ENCODE data around the gene SF3B1. TPM values are rescaled to one million over a fixed set of nuclear protein-coding genes. Genes with fewer than 3 reads are reported as not detected.

The SF3B1 gene
- total and polyA plus RNA-seq, 10 of the 15 experiments (the other 5 are each of a cell fraction or from before 2014, with no cell fraction given), result 163 to 565 (median 239) TPM

- TF ChIP-seq NKRF (conservative IDR thresholded peaks at IDR 0.05), result peak; percentile 92
- peak; percentile 75; the same call in 1 of the 2 replicates for TF ChIP-seq RB1 (IDR thresholded peaks at IDR 0.05; ENCODE audit: borderline replicate concordance)
- TF ChIP-seq ZNF24 (IDR thresholded peaks at IDR 0.05), result no peak
- peak in 2 of 3 experiments; percentile 23 to 34; a peak in 3 of 6 replicates for TF ChIP-seq CTCF (IDR thresholded peaks at IDR 0.05 in 2 of 3, conservative IDR thresholded peaks at IDR 0.05 in 1 of 3; ENCODE audit: control insufficient read depth in 2 of 3, extremely low read depth in 1 of 3, insufficient read depth in 1 of 3, low read depth in 3 of 3, low read length in 3 of 3)
- 0 out of 2 replicates have a peak, but pooled peaks have one; percentile 13 for TF ChIP-seq CBX5 (IDR thresholded peaks at IDR 0.05; ENCODE audit: low read depth)
- peak; percentile 82 for TF ChIP-seq ELK1 (IDR thresholded peaks at IDR 0.05; ENCODE audit: low read depth, low read length)
- peak; percentile 92 for TF ChIP-seq YY1 (IDR thresholded peaks at IDR 0.05; ENCODE audit: low read depth, low read length)
- peak; percentile 90 for TF ChIP-seq ZBTB40 (IDR thresholded peaks at IDR 0.05; ENCODE audit: borderline replicate concordance)
- peak; percentile 94 for TF ChIP-seq HDGF (IDR thresholded peaks at IDR 0.05)
- TF ChIP-seq TBL1XR1 (IDR thresholded peaks at IDR 0.05; ENCODE audit: low read depth, low read length), result 0 out of 2 replicates have a peak, but pooled peaks have one; percentile 34
- TF ChIP-seq MAX (IDR thresholded peaks at IDR 0.05; ENCODE audit: low read depth, low read length), result peak; percentile 82
- TF ChIP-seq SP1 (IDR thresholded peaks at IDR 0.05; ENCODE audit: low read depth, low read length), result peak; percentile 87
- peak; percentile 57; the same call in 1 of the 2 replicates for TF ChIP-seq PAX5 (IDR thresholded peaks at IDR 0.05; ENCODE audit: borderline replicate concordance, low read depth, low read length)
- 0 out of 2 replicates have a peak, but pooled peaks have one; percentile 3 for TF ChIP-seq RCOR1 (conservative IDR thresholded peaks at IDR 0.05; ENCODE audit: low read depth, low read length)
- TF ChIP-seq CEBPB (IDR thresholded peaks at IDR 0.05; ENCODE audit: borderline replicate concordance in 1 of 2, low read depth in 2 of 2, low read length in 2 of 2), result peak in 1 of 2 experiments; percentile 73; a peak in 1 of 4 replicates
- peak; percentile 38; the same call in 1 of the 2 replicates for TF ChIP-seq STAT3 (IDR thresholded peaks at IDR 0.05; ENCODE audit: low read depth, low read length)
- TF ChIP-seq CHD4 (IDR thresholded peaks at IDR 0.05), result no peak
- TF ChIP-seq ESRRA (IDR thresholded peaks at IDR 0.05; ENCODE audit: low read length), result peak; percentile 63; the same call in 1 of the 2 replicates
- TF ChIP-seq SPI1 (IDR thresholded peaks at IDR 0.05; ENCODE audit: borderline replicate concordance, insufficient read depth, low read depth, low read length), result no peak
- peak; percentile 34 for TF ChIP-seq SIN3A (IDR thresholded peaks at IDR 0.05; ENCODE audit: low read depth, low read length)
These were observed 18.5 kb upstream of the SF3B1 start, which contains the start of gene COQ10B (continued) for GRCh38 chr2:197453123-197453913.

Data from GM12878 (cell line).